GM10248 (cell line): ENCODE results near the gene MEG3.

ENCODE experiments used
- CTCF ChIA-PET: fragments of 300-600 bp; sonication (Branson Sonifier 250); formaldehyde crosslinking; extraction: SDS; loops from one replicate; lab custom pipeline; 2021; ENCODE audit warnings: antibody characterized with exemption; lab: Yijun Ruan, JAX
- POLR2A ChIA-PET: fragments of 350-650 bp; sonication (Branson Sonifier 250); formaldehyde crosslinking; extraction: SDS; loops from one replicate; lab custom pipeline; 2020; ENCODE audit warnings: antibody characterized with exemption; lab: Yijun Ruan, JAX
- DNase-seq: peaks from one replicate; pipeline ENCODE4 v3.0.0; 2012; ENCODE audit errors: extremely low spot score
- CTCF ChIP-seq: IDR thresholded peaks from 2 replicates; pipeline ENCODE4 v1.5.1; 2012; ENCODE audit warnings: mild to moderate bottlenecking, low read depth; ENCODE audit errors: extremely low read depth, missing control alignments, control extremely low read depth

MEG3 gene

GRCh38 chr14:100819453-100819828, 6.5 kb upstream of the MEG3 start:
- no peak for DNase-seq
- POLR2A ChIA-PET, result no interaction called here
- no peak for TF ChIP-seq CTCF
- CTCF ChIA-PET, result no interaction called here

DNA sequence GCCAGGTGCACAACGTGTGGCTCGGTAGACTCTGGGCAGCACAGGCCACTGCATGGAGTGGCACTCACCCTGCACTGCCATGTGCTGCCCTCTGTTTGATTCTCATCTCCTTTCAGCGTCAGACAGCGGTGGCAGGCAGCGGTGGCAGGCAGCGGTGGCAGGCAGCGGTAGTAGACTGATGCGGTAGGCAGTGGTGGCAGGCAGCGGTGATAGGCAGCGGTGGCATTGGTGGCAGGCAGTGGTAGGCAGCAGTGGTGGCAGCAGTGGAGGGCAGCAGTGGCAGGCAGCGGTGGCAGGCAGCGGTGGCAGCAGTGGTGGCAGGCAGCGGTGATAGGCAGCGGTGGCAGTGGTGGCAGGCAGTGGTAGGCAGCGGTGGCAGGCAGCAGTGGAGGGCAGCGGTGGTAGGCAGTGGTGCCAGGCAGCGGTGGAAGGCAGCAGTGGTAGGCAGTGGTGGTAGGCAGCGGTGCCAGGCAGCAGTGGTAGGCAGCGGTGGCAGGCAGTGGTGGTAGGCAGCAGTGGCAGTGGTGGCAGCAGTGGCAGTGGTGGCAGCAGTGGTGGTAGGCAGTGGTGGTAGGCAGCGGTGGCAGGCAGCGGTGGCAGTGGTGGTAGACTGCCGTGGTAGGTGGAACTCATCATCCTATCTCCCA, 6.0 kb upstream of the MEG3 start:
- no peak for TF ChIP-seq CTCF
- POLR2A ChIA-PET, result no interaction called here
- CTCF ChIA-PET, result no interaction called here
- DNase-seq, result no peak

GRCh38 chr14:100820957-100821356, 5.0 kb upstream of the MEG3 start:
- ChIA-PET CTCF (no interaction called here), POLR2A (no interaction called here)
- DNase-seq, result no peak
- no peak for TF ChIP-seq CTCF

GRCh38 chr14:100822013-100822412, 3.9 kb upstream of the MEG3 start:
- DNase-seq, result no peak
- no peak for TF ChIP-seq CTCF
- ChIA-PET POLR2A (no interaction called here), CTCF (interaction anchor here (0.8 kb wide), 1 partner anchor 43 kb away, joined by 3 read pairs; no protein-coding TSS in a partner anchor)

DNA sequence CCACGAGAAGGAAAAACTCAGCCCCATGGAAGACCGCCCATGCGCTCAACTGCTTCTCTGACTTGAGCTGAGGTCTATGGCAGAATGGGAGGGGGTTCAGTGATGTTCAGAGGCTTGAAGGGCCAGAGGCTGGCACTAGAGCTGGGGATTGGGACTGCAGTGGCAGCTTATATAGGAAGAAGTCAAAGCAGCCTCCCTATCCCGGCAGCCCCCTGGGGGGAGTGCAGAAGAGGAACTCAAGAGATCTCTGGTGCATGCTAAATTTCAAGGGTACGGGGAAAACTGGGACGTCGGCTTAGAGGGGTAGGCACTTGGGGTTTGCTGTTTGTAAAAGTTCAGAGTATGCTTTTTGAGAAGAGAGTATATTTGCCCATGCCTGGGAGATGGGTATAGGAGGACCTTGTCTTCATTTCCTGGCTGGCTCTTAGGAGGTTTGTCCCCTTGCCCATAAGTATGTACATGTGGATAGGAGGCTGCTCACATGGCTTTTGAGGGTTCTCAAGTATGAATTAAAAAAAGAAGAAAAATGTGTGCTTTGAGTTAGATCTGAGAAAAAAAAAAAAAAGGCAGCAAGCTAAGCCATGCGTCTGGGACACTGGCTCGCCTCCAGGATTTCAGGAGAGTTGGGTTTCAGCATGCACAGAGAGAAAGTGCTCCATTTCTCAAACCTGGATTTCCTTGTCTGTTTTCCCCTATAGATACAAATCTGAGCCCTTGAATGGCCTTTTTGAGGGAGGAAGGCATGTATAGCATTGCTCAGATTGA, 3.2 kb upstream of the MEG3 start:
- ChIA-PET CTCF (interaction anchor here (0.8 kb wide), 1 partner anchor 42 kb away, joined by 3 read pairs; no protein-coding TSS in a partner anchor), POLR2A (no interaction called here)
- no peak for DNase-seq
- TF ChIP-seq CTCF, result no peak

DNA sequence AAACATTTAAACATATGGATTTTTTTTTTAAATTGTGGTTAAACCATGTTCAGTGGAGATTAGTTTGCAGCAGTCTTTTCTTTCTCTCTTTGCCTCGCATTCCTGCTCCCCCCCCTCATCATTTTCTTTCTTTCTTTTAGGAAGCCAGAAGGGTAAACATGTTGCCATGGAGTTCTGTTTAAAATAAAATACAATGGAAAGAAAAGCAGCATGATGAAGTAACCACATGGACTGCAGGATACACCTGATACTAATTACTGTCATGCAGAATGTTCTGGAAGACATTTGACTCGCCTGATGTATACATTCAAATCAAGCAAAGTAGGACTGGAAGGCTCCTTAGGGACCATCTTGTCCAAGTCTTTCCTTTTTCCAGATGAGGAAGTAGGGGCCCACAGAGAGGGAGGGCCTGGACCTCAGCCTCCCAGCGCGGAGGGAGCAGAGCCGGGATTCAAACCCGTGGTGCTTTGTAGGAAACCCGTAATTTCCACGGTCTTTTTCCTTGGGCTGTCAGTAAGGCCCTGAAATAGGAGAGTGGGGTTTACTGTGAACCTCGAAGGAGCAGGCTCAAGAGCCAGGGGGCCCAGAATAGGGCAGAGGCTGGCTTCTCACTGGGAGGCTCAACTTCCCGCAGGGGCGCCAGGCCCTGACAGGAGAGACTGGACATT, 2.4 kb upstream of the MEG3 start:
- no peak for TF ChIP-seq CTCF
- no peak for DNase-seq
- CTCF ChIA-PET, result no interaction called here
- POLR2A ChIA-PET, result no interaction called here
